KBM-7 (cell line): Measurements from ENCODE around the gene FKBP14.

Source experiments
- DNase-seq: peaks from one replicate; pipeline ENCODE4 v3.0.0-alpha.2; 2015
- in situ Hi-C: fragments of 300-500 bp; cut with MboI; formaldehyde crosslinking; loops from 2 replicates; pipeline ENCODE4 v1.14.3; 2020; ENCODE audit warnings: low sequenced_read_pairs, low pct_unique_long_range_greater_than_20kb, mixed read lengths

Gene FKBP14

DNA sequence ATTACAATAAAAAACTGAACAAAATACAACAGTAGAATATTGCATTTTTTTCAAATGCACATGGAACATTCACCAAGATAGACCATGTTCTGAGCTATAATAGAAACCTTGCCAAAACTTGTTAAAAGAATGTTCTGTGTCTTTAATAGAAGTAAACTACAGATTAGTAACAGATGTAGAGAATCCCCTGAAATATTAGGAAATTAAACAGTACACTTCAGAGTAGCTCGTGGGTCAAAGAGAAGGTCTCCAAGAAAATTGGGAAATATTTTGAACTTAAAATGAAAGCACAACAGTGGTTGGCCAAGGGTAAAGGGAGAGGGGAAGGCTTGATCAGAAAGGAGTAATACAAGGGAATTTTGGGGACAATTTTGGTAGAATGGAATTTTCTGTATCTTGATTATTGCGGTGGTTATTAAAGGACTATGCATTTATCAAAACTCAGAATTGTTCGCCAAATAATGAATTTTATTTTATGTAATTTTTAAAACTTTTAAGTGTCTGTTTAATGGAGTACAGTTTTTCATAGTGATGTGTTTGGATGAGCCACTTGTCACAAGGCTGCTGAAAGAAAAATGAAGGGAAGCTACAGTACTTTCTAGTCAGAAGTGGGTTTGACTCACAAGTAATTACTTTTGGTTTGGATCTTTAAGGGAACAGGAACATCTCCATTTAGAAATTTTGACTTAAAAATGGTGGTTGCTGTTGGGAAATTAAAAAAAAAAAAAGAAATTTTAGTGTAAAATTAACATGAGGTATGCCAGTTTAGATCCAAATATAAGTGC lies 11.9 kb upstream of the FKBP14 start:
- in situ Hi-C loops, result no loop called here
- no peak for DNase-seq

DNA sequence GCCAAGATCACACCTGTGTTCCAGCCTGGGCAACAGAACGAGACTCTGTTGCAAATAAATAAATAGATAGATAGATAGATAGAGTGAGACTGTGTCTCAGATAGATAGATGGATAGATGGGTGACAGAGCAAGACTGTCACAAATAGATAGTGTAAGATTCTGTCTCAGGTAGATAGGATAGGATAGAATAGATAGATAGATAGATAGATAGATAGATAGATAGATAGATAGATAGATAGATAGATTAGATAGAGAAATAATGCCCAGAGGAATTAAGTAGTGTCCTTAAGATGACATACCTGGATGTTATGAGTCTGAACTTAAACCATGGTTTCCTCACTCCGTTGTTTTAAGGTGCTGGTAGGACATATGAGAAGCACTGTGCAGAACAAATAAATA lies 9.7 kb upstream of the FKBP14 start:
- no peak for DNase-seq
- in situ Hi-C loops, result no loop called here

DNA sequence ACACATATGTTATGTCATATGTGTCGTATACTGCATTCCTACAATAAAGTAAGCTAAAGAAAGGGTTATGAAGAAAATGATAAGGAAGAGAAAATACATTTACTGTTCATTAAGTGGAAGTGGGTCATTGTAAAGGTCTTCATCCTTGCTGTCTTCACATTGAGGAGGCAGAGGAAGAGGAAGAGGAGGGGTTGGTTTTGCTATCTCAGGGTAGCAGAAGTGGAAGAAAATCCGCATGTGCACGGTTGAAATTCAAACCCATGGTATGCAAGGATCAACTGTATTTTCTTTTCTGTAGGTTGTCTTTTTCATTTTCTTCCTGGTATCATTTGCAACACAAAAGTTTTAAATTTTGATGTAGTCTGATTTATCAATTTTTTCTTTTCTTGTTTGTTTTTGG lies 8.0 kb upstream of the FKBP14 start:
- in situ Hi-C loops, result no loop called here
- DNase-seq, result peak; percentile 11

DNA sequence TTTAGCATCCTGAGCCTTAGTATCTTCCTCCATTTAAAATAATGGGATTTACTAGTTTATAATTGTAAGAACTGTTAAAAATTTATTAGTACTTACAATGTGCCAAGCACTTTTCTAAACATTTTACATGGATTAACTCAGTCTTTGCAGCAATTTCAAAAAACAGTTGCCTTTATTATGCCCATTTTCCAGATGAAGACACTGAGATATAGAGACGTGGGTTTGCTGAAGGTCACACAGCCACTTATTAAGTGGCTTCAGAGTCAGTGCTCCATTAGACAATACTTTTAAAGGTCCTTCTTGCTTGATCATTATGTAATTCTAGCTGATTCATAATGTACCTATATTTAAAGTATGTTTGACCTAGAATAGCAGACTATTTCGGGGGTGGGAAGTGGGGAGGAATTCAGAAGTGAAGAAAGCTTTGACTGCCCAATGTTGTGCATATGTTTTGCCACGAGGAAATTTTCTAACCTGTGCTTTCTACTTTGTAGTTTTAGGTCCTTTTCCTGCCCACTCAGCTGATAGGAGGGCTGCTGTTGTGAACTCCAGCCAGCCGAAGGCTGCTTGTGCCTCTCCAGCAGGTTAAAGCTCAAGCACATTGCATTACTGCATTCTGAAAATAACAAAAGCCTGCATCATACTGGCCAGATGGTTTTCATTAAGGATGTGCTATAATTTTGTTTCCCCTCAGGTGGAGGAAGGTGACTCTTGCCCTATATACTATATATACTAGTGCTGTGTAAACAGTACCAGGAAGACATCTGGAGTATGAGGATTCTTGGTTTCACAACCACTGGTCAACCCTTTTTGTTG lies 6.0 kb upstream of the FKBP14 start:
- in situ Hi-C loops, result no loop called here
- DNase-seq, result no peak

DNA sequence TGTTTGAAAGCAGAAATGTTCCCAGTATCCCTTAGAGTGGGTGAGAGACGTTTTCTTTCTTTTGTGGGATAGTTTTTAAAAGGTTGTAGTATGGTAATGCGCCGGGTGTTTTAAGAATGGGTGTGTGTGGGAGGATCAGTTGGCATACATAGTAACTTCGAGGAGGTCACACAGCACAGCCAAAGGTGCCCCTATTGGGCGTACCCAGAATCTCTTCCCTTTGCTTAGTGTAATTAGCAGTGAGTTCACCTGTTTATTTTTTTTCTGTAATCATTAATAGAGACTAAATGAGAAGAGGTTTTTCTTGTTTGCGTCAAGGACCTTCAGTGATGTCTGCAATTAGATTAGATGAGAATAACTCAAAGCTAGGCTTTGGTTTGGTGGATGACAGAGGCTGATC lies 3.2 kb upstream of the FKBP14 start:
- in situ Hi-C loops, result no loop called here
- DNase-seq, result peak; percentile 34

DNA sequence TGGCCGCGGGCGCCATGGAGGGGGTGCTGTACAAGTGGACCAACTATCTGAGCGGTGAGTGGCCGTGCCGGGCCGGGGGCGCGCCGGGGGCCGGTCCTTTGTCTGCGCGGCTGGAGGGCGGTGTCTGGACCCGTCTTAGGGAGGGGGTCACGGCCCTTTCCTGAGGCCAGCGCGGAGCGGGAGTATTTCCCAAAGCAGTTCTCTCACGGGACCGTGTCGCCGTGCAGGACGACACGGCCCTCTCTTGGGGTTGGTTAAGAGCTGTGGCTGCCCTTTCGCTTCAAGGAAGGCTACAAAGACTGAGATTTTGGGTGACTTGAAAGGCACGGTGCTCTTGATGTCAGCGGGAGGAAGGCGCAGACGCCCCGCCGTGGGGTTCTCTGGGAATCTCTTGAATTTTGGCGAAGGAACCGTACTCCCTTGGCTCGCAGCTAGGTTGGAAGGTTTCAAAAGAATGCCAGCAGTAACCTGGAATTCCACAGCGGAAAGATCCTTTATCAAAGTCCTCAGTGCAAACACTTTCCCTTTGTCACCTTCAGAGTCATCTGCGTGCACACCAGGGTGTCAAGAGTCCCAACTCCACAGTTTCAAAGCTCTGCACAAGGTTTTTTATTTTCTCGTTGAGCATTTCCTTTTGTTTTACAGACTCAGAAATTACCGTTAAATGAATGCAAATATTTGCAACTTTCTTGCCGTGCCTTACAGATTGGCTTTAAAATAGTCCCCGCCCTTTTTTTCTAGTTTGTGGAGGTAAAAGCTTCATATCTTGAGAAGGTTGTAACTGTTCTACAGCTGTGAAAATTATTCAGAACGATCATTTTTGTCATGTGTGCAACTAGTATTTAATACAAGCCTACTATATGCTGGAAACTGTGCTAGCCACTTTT lies 2.5 kb upstream of the FKBP14 start:
- in situ Hi-C loops, result no loop called here
- DNase-seq, result peak; percentile 61

DNA sequence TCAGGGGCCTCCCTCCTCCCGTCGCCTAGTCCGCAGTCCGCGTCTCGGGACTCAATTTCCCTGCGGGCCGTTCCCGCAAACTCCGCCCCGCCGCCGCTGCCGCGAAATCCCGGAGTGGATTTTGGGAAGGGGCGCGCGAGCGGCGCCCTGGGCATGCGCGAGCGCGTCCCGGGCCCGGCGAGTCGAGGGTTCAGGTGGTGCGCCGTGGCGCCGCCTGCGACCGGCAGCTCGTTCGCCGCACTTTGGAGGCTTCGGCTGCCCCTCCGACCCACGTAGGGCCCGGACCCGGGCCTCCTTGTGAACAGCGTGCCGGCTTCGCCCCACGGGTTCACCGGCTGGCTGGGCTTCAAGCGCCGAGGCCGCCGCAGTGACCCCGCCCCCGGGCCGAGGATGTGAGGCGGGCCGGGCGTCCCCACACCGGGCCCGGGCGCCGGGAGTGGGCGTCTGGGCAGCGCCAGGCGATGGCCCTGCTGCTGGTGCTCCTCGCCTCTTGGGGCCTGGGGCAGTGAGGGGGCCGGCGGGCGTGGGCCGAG lies 1.8 kb upstream of the FKBP14 start, which contains the start of gene PLEKHA8:
PLEKHA8 (plus strand) TSS at position 197 of the 533 bp plus-strand sequence. CDS start 351 bp downstream, outside the sequence.
- in situ Hi-C loops, result no loop called here

DNA sequence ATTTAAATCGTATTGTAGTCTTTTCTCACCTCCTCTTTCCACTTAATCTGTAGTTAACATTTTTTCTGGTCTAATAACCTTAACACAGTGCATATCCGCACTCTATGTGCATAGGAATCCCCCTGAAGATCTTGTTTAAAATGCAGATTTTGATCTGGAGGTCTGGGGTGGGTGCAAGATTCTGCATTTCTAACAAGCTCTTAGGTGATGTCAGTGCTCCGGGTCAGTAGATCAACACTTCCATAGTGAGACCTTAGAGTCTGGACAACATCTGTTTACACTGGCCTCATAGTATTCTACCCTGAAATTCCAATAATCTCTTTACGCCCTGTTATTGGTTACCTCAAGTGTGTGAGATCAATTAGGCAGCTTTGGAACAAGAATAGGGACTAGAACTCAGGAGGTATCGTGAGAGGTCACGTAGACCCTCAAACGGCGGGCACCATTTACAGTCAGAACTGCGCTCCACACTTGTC lies 1.3 kb upstream of the FKBP14 start:
- in situ Hi-C loops, result no loop called here
- no peak for DNase-seq

More for the DNA sequence above, 1.8 kb upstream of the FKBP14 start, which contains the start of gene PLEKHA8:
- peak; percentile 93 for DNase-seq

DNA sequence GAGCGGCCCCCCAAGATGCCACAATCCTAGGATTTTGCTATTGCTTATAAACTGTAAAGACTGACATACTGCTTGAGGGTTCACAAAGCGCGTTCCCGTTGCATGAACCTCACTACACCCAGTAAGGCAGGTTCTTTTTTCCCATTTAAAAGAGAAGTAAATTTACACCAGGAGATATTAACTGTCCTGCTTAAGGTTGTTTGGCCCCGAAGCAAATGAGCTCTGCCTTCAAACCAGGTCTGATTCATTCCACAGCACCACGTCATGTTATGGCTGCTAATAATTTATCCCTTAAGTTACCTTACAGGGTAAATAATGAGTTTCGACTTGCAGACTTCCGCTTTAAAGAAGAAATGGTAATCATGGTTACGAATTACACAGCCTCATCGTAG lies 559 bp upstream of the FKBP14 start:
- in situ Hi-C loops, result no loop called here

DNA sequence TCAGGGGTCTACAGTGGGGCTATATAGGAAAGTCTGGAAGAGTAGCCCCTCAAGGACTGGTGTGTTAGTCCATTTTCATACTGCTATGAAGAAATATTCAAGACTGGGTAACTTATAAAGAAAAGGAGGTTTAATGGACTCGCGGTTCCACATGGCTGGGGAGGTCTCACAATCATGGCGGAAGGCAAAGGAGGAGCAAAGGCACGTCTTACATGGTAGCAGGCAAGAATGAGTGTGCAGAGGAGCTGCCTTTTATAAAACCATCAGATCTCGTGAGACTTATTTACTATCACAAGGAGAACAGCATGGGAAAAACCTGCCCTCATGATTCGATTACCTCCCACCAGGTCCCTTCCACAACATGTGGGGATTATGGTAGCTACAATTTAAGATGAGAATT lies 3.0 kb downstream of the FKBP14 start:
- in situ Hi-C loops, result no loop called here
- DNase-seq, result no peak

More for the DNA sequence above, 559 bp upstream of the FKBP14 start:
- no peak for DNase-seq

DNA sequence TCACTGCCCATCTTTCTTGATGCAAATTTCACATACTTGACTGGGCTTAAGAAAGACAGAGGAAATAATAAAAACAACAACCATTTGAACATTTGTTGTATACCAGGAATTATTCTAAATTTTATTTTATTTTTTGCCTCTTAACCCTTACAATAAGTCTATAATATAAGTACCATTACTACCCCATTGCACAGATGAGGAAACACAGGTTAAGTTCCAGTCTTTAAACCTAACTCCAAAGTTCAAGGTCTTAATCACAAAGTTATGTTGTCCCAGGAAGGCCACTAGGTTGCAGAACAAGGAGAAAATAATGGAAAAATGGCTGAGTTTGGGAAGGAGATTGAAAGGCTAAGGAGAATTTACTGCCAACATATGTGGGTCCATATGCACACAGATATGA lies 3.5 kb downstream of the FKBP14 start:
- DNase-seq, result no peak
- in situ Hi-C loops, result no loop called here

DNA sequence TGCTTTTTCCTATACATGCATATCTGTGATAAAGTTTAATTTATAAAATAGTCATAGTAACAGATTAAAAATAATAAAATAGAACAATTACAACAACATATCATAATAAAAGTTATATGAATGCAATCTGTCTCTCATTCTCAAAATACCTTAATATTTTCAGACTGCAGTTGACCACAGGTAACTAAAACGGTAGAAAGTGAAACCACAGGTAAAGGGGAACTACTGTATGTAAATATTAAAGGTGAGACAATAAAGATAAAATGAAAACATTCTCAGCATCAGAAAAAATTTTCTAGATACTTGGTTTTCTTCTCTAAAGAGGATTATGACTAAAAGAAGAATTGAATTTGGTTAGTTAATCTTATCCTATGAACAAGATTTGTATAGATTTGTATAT lies 6.0 kb downstream of the FKBP14 start:
- in situ Hi-C loops, result no loop called here
- DNase-seq, result no peak

DNA sequence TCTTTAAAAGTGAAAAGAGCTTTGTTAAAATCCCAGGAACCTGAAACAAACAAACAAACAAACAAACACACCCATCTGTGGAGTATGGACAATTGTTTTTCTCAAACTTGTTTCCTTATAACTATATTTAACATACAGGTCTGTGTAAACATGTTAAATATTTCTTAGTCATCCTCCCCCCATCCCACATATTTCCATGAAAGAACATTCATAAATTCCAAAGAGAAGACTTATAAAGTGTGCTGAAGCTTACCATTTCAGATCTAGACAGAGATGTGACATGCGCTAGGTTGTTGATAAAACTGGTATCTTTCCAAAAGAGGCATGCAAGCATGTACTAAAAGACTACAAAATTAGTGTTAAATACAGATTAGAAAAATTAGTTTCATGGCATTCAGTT lies 6.5 kb downstream of the FKBP14 start:
- in situ Hi-C loops, result no loop called here
- DNase-seq, result no peak

DNA sequence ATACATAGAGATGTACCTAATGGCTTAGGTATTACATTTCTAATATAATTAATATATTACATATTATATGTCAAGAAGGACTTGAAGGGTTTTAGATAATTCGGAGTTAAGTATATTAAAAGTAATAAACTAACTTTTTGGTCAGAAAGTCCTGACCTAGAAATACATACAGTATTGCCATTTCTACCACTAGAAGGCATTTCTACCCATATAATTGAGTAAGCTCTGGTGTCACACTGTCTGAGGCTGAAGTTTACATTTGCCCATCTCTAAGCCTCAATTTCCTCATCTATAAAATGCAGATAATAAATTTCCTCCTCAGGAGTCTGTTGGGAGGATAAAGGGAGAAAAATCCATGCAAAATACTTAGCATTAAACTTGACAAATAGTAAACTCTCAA lies 7.1 kb downstream of the FKBP14 start:
- in situ Hi-C loops, result no loop called here
- DNase-seq, result no peak

DNA sequence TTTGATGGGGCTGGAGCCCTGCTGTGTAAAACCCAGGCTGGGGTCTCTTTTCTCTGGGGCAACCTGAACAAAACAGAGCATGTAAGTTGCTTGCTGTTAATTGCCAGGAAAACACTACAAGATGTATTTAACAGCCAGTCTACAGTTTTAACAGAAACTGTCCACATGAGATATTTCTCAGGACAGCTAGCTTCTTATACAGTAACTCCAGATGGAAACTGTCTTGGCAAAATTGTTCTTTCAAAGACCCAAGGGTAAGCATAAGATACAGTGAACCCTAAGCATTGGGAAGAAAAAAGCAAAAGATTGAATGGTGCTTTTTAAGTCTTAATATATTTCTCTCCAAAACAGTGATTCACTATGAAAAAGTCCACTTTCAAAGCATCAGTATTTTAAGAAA lies 8.1 kb downstream of the FKBP14 start:
- no peak for DNase-seq
- in situ Hi-C loops, result no loop called here

DNA sequence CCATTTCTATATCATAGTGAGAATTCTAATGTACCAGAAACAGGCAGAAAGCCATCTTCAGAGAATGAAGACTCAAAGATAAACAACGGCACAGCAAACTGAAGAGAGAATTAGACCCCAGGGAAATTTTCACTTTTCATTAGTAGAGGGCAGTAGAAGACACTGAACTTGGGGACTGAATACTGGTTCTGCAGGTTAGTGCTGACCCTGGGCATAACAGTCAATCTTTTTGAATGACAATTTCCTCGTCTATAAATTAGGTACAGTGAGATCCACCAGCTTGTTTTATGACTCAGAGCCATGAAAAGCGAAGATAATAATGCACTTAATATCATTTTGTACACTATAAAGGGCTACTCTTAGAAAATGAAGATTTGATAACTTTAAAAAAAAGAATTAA lies 13.7 kb downstream of the FKBP14 start:
- DNase-seq, result no peak
- in situ Hi-C loops, result no loop called here

DNA sequence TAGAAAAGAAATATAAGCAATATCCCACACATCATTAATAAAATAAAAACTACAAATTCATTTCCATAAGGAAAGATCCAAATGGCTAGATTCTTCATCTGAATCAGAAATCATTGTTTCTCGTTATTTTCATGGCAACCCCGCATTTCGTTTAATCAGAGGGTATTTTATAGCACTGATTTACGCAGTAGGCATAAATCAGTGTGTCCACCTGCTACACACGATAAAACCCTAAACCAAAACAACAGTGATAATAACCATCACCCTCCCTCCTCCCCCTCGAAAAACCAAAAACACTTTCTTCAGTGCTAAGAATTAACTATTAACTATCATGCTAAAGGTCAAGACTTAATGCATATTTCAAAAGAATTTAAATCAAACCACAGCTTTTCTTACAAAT lies 16.5 kb downstream of the FKBP14 start:
- in situ Hi-C loops, result no loop called here

DNA sequence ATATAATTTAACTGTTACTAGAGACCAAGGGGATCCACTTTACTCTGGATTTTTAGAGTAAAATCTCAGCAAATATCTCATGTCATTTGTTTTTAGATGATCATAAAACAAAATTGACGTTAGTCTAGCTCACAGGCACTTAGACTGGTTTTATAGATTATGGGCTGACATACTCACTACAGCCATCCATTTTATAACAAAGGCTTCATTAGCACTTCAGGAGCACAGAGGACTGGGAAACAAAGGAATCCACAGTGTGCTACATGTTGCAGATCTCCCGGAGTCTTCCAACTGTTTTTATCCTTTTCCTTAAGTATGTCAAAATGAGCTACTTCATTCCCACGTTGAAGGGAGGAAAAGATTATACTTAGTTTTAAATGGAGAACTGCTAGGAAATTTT lies 21.0 kb downstream of the FKBP14 start:
- no peak for DNase-seq
- in situ Hi-C loops, result no loop called here

More for the DNA sequence above, 16.5 kb downstream of the FKBP14 start:
- DNase-seq, result no peak

DNA sequence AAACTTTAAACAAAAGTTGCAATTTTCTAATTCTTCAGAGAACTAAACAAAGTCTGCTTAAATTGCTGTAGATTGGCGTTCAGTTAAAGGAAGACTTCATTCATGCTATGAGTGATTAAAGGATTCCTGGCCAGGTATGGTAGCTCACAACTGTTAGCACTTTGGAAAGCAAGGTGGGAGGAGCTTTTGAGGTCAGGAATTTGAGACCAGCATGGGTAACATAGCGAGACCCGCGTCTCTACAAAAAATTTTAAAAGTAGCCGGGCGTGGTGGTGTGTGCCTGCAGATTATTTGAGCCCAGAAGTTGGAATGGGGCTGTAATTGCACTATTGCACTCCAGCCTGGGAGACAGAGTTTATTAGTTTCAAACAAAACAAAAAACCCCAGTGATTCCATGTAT lies 23.4 kb downstream of the FKBP14 start:
- DNase-seq, result no peak
- in situ Hi-C loops, result no loop called here
